Heart left ventricle (tissue), 16 donors: ENCODE results near the gene E4F1. TPM values are rescaled to one million over a fixed set of nuclear protein-coding genes. Genes with fewer than 3 reads are reported as not detected.
A peak's percentile ranks its signal among the peaks of the same experiment; 100 is the strongest.

ENCODE experiments used
- ATAC-seq, 4 donors: fragments of 200-7000 bp; cut with Tn5 transposase; one replicate each; pipeline ENCODE4 v1.9.1; 2020 to 2022; ENCODE audit warnings: moderate library complexity in 4 of 4, mild to moderate bottlenecking in 3 of 4, moderate number of reproducible peaks in 1 of 4
- DNase-seq, 5 donors: peaks; one replicate each; pipeline ENCODE4 v3.0.0-alpha.2; 2020
- H3K27ac ChIP-seq, 12 donors: fragments of 200-600 bp; sonication (generic) in 4 of 12; one replicate each; pipeline versions ENCODE4 v1.5.0 to v1.8.0; 2016 to 2022; ENCODE audit warnings: mild to moderate bottlenecking in 2 of 12
- H3K27me3 ChIP-seq, 9 donors: fragments of 200-600 bp; sonication (generic) in 2 of 9; one replicate each; pipeline versions ENCODE4 v1.5.1 to v1.8.0; 2016 to 2022; ENCODE audit warnings: mild to moderate bottlenecking in 3 of 9
- H3K36me3 ChIP-seq, 9 donors: fragments of 200-600 bp; sonication (generic) in 2 of 9; one replicate each; pipeline versions ENCODE4 v1.5.0 to v1.8.0; 2018 to 2022; ENCODE audit warnings: mild to moderate bottlenecking in 2 of 9
- H3K4me1 ChIP-seq, 12 donors: fragments of 200-600 bp; sonication (generic) in 4 of 12; one replicate each; pipeline versions ENCODE4 v1.5.0 to v1.8.0; 2016 to 2022; ENCODE audit warnings: mild to moderate bottlenecking in 3 of 12
- H3K4me3 ChIP-seq, 12 donors: fragments of 200-600 bp; sonication (generic) in 4 of 12; one replicate each; pipeline versions ENCODE4 v1.5.0 to v1.8.0; 2017 to 2022; ENCODE audit warnings: mild to moderate bottlenecking in 9 of 12, moderate library complexity in 4 of 12
- H3K9me3 ChIP-seq, 12 donors: fragments of 200-600 bp; sonication (generic) in 4 of 12; one replicate each; pipeline versions ENCODE4 v1.5.0 to v1.8.0; 2016 to 2022; ENCODE audit warnings: mild to moderate bottlenecking in 1 of 12
- CTCF ChIP-seq, 12 donors: fragments of 200-600 bp; sonication (generic) in 4 of 12; IDR thresholded peaks; one replicate each; pipeline versions ENCODE4 v1.5.0 to v1.8.0; 2018 to 2022; ENCODE audit warnings: antibody characterized with exemption in 12 of 12, mild to moderate bottlenecking in 5 of 12
- POLR2A ChIP-seq, 2 donors: fragments of 450-650 bp; IDR thresholded peaks; one replicate each; pipeline ENCODE4 v1.6.1; 2017; ENCODE audit warnings: antibody characterized with exemption in 2 of 2, mild to moderate bottlenecking in 2 of 2, moderate library complexity in 2 of 2
- WGBS, 4 donors: extraction: QIAGEN DNeasy Blood & Tissue Kit in 2 of 4; methylation state at CpG; one replicate each; pipeline versions ENCODE4 v1.1.5 to v1.1.7; 2013 to 2018; 5-methylcytosine and 5-hydroxymethylcytosine counted together
- intact Hi-C, 10 donors: fragments of 100-400 bp; cut with DNase I; formaldehyde crosslinking; loops; one replicate each; pipeline versions ENCODE4 v1.11.1 to v1.14.2; 2022
- polyA plus RNA-seq, 2 donors: library from polyadenylated mRNA; stranded (reverse); fragments of 200-250 nt; gene quantifications; one replicate each; pipeline ENCODE4 v1.2.3, GENCODE V29; 2013
- total RNA-seq, 9 donors: library from RNA; depleted of rRNA in 2 of 9; stranded (reverse); fragments of >200 nt in 2 of 9; fragmentation: NEBNext Ultra II Directional in 3 of 9; extraction: Animal tissue kit (Norgen Biotek cat#: 25700) in 3 of 9; gene quantifications; one replicate each; pipeline versions ENCODE4 v1.1.0 to v1.2.4, GENCODE V29; 2016 to 2023
- donor health status: ischemic (EF 13 %, LVEDD 7.1; RV severe dilation, severe dysfunction).
- donor health status: healthy with polysubstance abuse.
- donor health status: DM: no; HTN: yes; CAD: no.
- donor health status: DM: no; HTN: no; CAD: no.
- donor health status: ischemic (EF 25% LVEDD 6.9; RV normal size, moderate dysfunction).
- donor health status: ischemic (EF 25% LVEDD 5.7; RV mildly dilated, moderate dysfunction).
- donor health status: healthy.
- donor health status: DM: yes; HTN: yes; CAD: no.
- donor health status: ischemic (EF 35%, LVEDD 5.7; RV mildly dilated, moderate dysfunction).
- donor health status: nonischemic (EF 11% LVEDD 7.7; RV severe dilation, severe dysfunction).
- donor health status: DM: yes; HTN: yes; CAD: no.
- donor health status: PGD.
- donor health status: ischemic (EF 29% LVEDD 5.4; RV normal size, mild dysfunction).
- donor health status: nonischemic (EF 23%, LVEDD 6.1; RV moderate dilation, normal function).

E4F1 gene
- total and polyA plus RNA-seq, 11 donors: 8.4 to 27.3 (median 12.7) TPM

- no peak overlapping the region for H3K4me3 ChIP-seq
- H3K27me3 ChIP-seq: no peaks in the 10 kb centered on the region
- intact Hi-C loops: loop anchor here in 1 of 10 donors (2.0 kb wide), 1 partner anchor 22 kb away; no protein-coding TSS in a partner anchor
- H3K4me1 ChIP-seq: peaks cover 0 to 31% (median 17%) of the 10 kb centered on the region in 12 donors
- WGBS, 4 donors: 61 to 71% (median 67%) methylated on average over 9 of the region's 9 CpGs
- peak overlapping the region in 1 of 12 donors; percentile 22 for H3K27ac ChIP-seq
- ATAC-seq (no peak), DNase-seq (no peak)
- TF ChIP-seq CTCF (IDR thresholded peaks at IDR 0.05) (no peak), POLR2A (IDR thresholded peaks at IDR 0.05) (no peak)
- no peaks in the 10 kb centered on the region for H3K9me3 ChIP-seq
- H3K36me3 ChIP-seq: peaks cover 4 to 46% (median 31%) of the 10 kb centered on the region in 9 donors
Observed at GRCh38 chr16:2226245-2226793, 2.9 kb downstream of the E4F1 start.

DNA sequence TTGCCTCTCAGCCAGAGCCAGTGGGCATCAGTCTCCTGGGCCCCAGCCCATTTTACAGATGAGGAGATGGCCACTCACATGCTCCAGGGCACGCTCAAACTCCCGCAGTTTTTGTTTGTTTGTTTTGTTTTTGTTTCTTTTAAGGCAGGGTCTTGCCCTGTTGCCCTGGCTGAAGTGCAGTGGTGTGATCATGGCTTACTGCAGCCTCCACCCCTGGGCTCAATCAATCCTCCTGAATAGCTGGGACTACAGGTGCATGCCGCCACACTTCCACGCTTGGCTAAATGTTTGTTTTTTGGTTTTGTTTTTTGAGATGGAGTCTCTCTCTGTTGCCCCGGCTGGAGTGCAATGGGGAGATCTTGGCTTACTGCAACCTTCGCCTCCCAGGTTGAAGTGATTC is 3.5 kb downstream of the E4F1 start:
- DNase-seq (no peak), ATAC-seq (no peak)
- Histone ChIP-seq H3K4me3 (no peak overlapping the region), H3K27me3 (no peaks in the 10 kb centered on the region), H3K4me1 (peaks cover 0 to 31% (median 17%) of the 10 kb centered on the region in 12 donors), H3K9me3 (no peaks in the 10 kb centered on the region), H3K27ac (no peak overlapping the region), H3K36me3 (peaks cover 4 to 52% (median 37%) of the 10 kb centered on the region in 9 donors)
- WGBS, 4 donors: 92 to 94% (median 93%) methylated on average over 6 of the region's 6 CpGs
- no peak for TF ChIP-seq POLR2A (IDR thresholded peaks at IDR 0.05)
- no peak for TF ChIP-seq CTCF (IDR thresholded peaks at IDR 0.05)
- intact Hi-C loops: loop anchor here in 1 of 10 donors (2.0 kb wide), 1 partner anchor 22 kb away; no protein-coding TSS in a partner anchor

DNA sequence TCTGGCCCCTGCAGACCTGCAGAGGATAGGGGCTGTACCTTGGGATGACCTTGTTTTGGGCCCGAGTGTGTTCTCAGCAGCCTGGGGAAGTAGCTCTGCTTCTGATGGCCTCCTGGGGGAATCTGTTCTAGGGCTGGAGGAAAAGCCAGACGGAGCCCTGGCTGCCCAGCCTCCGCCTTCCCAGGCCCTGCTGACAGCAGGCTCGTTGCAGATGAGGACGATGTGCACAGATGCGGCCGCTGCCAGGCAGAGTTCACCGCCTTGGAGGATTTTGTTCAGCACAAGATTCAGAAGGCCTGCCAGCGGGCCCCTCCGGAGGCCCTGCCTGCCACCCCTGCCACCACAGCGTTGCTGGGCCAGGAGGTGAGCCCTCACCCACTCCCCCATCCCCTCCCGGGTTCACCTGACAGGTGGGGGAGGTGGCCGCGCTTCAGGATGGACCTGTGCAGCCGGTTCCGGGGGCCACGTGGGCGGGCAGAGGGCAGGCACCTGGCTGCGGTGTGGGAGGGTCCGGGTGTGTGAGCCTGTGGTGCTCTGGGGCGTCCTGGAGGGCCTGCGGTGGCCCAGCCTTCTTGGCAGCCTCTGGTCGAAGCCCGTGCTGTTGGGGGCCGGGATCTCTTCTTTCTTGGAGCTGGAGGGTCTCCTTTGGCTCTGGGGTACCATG is 4.9 kb downstream of the E4F1 start:
- TF ChIP-seq POLR2A (IDR thresholded peaks at IDR 0.05) (no peak), CTCF (IDR thresholded peaks at IDR 0.05) (no peak)
- ATAC-seq (no peak), DNase-seq (no peak)
- H3K27me3 ChIP-seq: no peaks in the 10 kb centered on the region
- H3K27ac ChIP-seq: no peak overlapping the region
- intact Hi-C loops: no loop called here
- H3K36me3 ChIP-seq: peaks cover 7 to 66% (median 51%) of the 10 kb centered on the region in 9 donors
- no peaks in the 10 kb centered on the region for H3K9me3 ChIP-seq
- WGBS, 4 donors: 86 to 91% (median 88%) methylated on average over 14 to 25 of the region's 25 CpGs
- no peak overlapping the region for H3K4me3 ChIP-seq
- H3K4me1 ChIP-seq: peaks cover 0 to 28% (median 14%) of the 10 kb centered on the region in 12 donors

DNA sequence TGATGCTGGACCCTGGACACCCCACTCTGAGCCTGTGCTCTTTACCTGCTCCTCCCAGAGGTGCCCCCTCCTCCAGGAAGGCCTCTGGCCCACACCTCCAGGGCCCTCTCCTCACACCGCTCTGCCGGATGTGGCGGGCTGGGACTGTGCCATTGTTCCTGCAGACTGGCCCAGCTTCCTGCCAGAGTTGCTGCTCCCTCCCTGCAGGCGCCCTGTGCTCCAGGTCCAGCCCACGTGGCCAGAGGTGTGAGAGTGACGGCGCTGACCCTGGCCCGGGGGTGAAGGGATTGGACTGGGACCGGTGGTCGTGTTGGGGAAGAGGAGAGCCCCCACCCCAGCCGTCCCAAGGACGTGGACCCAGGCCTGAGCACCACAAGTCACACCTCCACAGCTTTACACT is 5.7 kb downstream of the E4F1 start:
- no peaks in the 10 kb centered on the region for H3K27me3 ChIP-seq
- TF ChIP-seq POLR2A (IDR thresholded peaks at IDR 0.05) (no peak), CTCF (IDR thresholded peaks at IDR 0.05) (no peak)
- ATAC-seq (no peak), DNase-seq (no peak)
- intact Hi-C loops: no loop called here
- H3K27ac ChIP-seq: no peak overlapping the region
- WGBS, 4 donors: 81 to 92% (median 88%) methylated on average over 12 of the region's 12 CpGs
- H3K36me3 ChIP-seq: peaks cover 7 to 74% (median 59%) of the 10 kb centered on the region in 9 donors
- H3K9me3 ChIP-seq: no peaks in the 10 kb centered on the region
- peaks cover 0 to 27% (median 13%) of the 10 kb centered on the region in 12 donors for H3K4me1 ChIP-seq
- H3K4me3 ChIP-seq: no peak overlapping the region
